Lower lobe of right lung (tissue), 2 donors: ENCODE measurements around the gene TAOK1. TPM values are rescaled to one million over a fixed set of nuclear protein-coding genes. Genes with fewer than 3 reads are reported as not detected.

ENCODE experiments used
- ATAC-seq, 2 donors: fragments of 200-7000 bp; cut with Tn5 transposase; one replicate each; pipeline ENCODE4 v1.9.1; 2020 to 2022; ENCODE audit warnings: mild to moderate bottlenecking in 2 of 2, moderate library complexity in 2 of 2
- DNase-seq: peaks from one replicate; pipeline ENCODE4 v3.0.0-alpha.2; 2020
- H3K27ac ChIP-seq: fragments of 200-600 bp; one replicate; pipeline ENCODE4 v1.8.0; 2022
- H3K27me3 ChIP-seq: fragments of 200-600 bp; one replicate; pipeline ENCODE4 v1.8.0; 2022; ENCODE audit warnings: low read depth
- H3K36me3 ChIP-seq: fragments of 200-600 bp; one replicate; pipeline ENCODE4 v1.8.0; 2022; ENCODE audit warnings: mild to moderate bottlenecking
- H3K4me1 ChIP-seq: fragments of 200-600 bp; one replicate; pipeline ENCODE4 v1.8.0; 2022
- H3K4me3 ChIP-seq: fragments of 200-600 bp; one replicate; pipeline ENCODE4 v1.8.0; 2022; ENCODE audit warnings: mild to moderate bottlenecking
- H3K9me3 ChIP-seq: fragments of 200-600 bp; one replicate; pipeline ENCODE4 v1.8.0; 2022
- intact Hi-C: fragments of 100-400 bp; cut with DNase I; formaldehyde crosslinking; loops from one replicate; pipeline ENCODE4 v1.11.0; 2022
- total RNA-seq: library from RNA; stranded (reverse); fragmentation: NEBNext Ultra II Directional; extraction: Animal tissue kit (Norgen Biotek cat#: 25700); gene quantifications from one replicate; pipeline ENCODE4 v1.2.1, GENCODE V29; 2021
- TF ChIP-seq, protein P1 (sequence below): fragments of 200-600 bp; IDR thresholded peaks from one replicate; pipeline ENCODE4 v1.8.0; 2022; ENCODE audit warnings: antibody characterized with exemption, mild to moderate bottlenecking
- donor health status: DM: no; HTN: yes; CAD: no; lungs with severe emphysema.

TAOK1 gene
- total RNA-seq, 1 donor from 2014 or later = 70.6 TPM

- no peak overlapping the region for H3K4me3 ChIP-seq
- H3K4me1 ChIP-seq = no peaks in the 10 kb centered on the region
- no peaks in the 10 kb centered on the region for H3K9me3 ChIP-seq
- TF ChIP-seq, protein P1, sequence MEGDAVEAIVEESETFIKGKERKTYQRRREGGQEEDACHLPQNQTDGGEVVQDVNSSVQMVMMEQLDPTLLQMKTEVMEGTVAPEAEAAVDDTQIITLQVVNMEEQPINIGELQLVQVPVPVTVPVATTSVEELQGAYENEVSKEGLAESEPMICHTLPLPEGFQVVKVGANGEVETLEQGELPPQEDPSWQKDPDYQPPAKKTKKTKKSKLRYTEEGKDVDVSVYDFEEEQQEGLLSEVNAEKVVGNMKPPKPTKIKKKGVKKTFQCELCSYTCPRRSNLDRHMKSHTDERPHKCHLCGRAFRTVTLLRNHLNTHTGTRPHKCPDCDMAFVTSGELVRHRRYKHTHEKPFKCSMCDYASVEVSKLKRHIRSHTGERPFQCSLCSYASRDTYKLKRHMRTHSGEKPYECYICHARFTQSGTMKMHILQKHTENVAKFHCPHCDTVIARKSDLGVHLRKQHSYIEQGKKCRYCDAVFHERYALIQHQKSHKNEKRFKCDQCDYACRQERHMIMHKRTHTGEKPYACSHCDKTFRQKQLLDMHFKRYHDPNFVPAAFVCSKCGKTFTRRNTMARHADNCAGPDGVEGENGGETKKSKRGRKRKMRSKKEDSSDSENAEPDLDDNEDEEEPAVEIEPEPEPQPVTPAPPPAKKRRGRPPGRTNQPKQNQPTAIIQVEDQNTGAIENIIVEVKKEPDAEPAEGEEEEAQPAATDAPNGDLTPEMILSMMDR = no peak
- no peaks in the 10 kb centered on the region for H3K36me3 ChIP-seq
- no peak for ATAC-seq
- H3K27me3 ChIP-seq = no peaks in the 10 kb centered on the region
- DNase-seq = no peak
- no peak overlapping the region for H3K27ac ChIP-seq
- intact Hi-C loops = no loop called here
These were observed 43.7 kb upstream of the TAOK1 start for GRCh38 chr17:29346462-29346861.

GRCh38 chr17:29347831-29348629, 42.1 kb upstream of the TAOK1 start:
- H3K27ac ChIP-seq = no peak overlapping the region
- H3K4me1 ChIP-seq = no peaks in the 10 kb centered on the region

DNA sequence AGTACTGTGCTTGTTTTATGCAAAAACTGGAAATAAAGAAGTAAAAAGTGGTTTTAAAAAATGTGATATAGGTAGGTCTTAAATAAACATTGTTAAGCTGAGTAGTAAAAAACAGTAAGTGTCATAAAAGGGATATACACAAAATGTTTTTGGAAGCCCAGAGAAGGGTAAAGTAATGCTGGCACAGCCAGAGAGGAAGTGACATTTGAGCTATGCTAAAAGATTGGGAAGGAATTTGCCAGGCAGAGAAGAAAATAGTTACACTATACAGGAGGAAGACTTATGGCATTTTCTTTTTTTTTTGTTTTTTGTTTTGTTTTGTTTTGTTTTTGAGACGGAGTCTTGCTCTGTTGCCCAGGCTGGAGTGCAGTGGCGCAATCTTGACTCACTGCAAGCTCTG, 40.8 kb upstream of the TAOK1 start:
- TF ChIP-seq, protein P1 = no peak
- ATAC-seq (no peak), DNase-seq (no peak)
- no peaks in the 10 kb centered on the region for H3K27me3 ChIP-seq
- H3K27ac ChIP-seq = no peak overlapping the region
- H3K4me1 ChIP-seq = no peaks in the 10 kb centered on the region
- no peak overlapping the region for H3K4me3 ChIP-seq
- intact Hi-C loops = no loop called here
- H3K9me3 ChIP-seq = no peaks in the 10 kb centered on the region
- H3K36me3 ChIP-seq = no peaks in the 10 kb centered on the region

More at GRCh38 chr17:29347831-29348629, 42.1 kb upstream of the TAOK1 start:
- TF ChIP-seq, protein P1 = no peak
- H3K4me3 ChIP-seq = no peak overlapping the region
- DNase-seq (no peak), ATAC-seq (no peak)
- H3K36me3 ChIP-seq = no peaks in the 10 kb centered on the region
- intact Hi-C loops = no loop called here
- H3K9me3 ChIP-seq = no peaks in the 10 kb centered on the region
- no peaks in the 10 kb centered on the region for H3K27me3 ChIP-seq

GRCh38 chr17:29352146-29352545, 38.0 kb upstream of the TAOK1 start:
- Histone ChIP-seq H3K27ac (no peak overlapping the region), H3K36me3 (no peaks in the 10 kb centered on the region), H3K9me3 (no peaks in the 10 kb centered on the region), H3K27me3 (no peaks in the 10 kb centered on the region), H3K4me1 (no peaks in the 10 kb centered on the region), H3K4me3 (no peak overlapping the region)
- DNase-seq (no peak), ATAC-seq (no peak)
- intact Hi-C loops = no loop called here
- TF ChIP-seq, protein P1 = no peak

- Histone ChIP-seq H3K36me3 (no peaks in the 10 kb centered on the region), H3K4me3 (no peak overlapping the region), H3K27me3 (no peaks in the 10 kb centered on the region), H3K9me3 (no peaks in the 10 kb centered on the region), H3K27ac (no peak overlapping the region), H3K4me1 (no peaks in the 10 kb centered on the region)
- DNase-seq (no peak), ATAC-seq (no peak)
- intact Hi-C loops = no loop called here
- TF ChIP-seq, protein P1 = no peak
These were observed 32.9 kb upstream of the TAOK1 start for GRCh38 chr17:29357232-29357631.
